Right kidney (tissue), 1 donor: ENCODE data around the gene UQCC2.

Experiments
- DNase-seq: peaks from one replicate; pipeline ENCODE4 v3.0.0-alpha.2; 2016

The UQCC2 gene

DNA sequence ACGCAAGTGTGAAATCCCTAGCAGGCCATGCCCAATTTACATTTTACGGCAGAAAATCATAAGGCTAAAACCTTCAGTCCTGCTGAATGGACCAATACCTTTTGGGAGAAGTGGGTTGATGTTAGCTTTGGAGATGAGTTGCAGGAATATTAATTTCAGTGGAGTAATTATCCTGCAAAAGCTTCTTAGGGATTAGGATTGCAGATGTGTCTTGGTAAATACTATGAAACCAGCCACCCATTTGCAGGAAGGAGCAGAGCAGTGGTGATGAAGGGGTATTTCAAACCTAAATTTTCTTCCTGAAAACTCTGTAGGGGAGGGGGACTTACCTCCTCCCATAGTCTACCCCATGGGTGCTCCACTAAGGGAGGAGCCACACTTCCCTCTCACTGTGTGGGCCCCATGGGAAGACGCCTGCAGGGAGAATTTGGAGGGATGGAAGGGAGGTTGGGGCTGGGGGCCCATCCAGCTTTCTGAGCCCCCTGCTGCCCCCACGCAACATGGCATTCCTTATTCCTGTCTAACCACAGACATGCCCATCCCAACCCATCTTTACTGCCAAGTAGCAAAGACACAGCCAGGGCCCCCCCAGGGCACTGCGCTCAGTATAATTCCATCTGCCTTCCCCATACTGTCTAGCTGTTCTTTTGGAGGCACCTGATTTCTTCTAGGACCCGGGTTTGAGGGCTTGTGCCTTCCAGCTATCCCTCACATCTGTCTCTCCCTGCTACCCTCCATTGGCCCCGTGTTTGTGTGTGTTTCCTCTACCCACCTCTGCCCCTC is 14.6 kb upstream of the UQCC2 start:
- no peak for DNase-seq

DNA sequence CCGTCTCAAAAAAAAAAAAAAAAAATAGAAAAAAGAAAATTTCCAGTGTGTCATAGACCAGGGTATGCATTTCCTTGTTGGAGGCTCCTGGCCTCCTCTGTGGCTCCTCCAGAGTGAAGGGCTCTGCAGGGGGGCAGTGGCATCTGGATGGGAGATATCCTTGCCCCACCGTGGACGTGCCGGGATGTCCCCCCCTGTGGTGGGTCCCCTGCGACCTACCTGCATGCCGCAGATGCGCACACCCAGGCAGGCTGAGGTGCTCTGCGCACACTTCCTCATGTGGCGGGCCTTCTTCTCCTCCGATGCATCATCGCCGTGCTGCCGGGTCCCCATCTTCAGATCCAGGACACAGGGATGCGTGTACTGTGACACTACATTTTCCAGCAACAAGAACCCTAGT is 13.7 kb upstream of the UQCC2 start:
- no peak for DNase-seq

- no peak for DNase-seq
These were observed 12.9 kb upstream of the UQCC2 start for GRCh38 chr6:33724102-33725023.

- no peak for DNase-seq
These were observed 12.0 kb upstream of the UQCC2 start for GRCh38 chr6:33723371-33724085.

DNA sequence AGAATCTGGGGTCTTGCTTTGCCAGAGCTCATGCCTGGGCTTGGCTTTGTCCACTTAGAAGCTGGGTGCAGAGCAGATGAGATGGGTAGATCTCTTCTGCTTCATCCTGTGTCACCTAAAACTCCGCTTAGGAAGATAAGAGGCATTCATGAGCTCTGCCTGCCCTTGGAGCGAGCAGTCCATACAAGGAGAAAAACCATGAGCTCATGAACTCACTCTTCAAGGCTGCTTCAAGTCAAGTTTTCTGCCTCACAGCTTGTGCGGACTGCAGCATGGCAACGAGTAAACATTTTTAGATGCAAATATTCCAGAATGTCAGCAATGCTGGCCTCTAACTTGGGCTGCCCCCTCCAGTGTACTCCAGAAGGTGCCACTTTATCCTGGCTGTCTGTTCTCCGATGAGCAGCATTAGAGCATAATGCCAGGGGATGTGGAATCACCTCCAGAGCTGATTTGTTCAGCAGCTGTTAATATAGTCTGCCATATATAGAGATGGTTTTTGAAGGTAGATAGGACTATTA is 10.7 kb upstream of the UQCC2 start:
- DNase-seq = no peak

- DNase-seq = no peak
These were observed 10.0 kb upstream of the UQCC2 start for GRCh38 chr6:33721508-33721907.

DNA sequence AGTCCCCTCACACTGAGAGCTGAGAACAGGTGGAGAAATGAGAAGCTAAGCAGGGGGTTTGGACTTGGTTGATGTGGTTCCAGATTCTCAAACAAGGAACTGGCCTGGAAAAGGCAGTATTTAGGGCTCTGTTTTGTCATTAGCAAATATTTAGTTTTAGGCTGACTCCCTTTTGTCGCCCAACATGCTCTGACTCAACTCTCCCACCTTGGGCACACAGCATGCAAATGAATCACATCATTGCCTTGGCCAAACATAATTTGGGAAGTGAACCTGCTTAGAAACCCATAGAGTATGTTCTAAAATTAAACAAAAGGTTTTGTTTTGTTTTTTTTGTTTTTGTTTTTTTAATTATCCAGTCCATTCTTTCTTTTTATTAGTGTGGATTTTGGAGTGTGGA is 9.5 kb upstream of the UQCC2 start:
- no peak for DNase-seq

DNA sequence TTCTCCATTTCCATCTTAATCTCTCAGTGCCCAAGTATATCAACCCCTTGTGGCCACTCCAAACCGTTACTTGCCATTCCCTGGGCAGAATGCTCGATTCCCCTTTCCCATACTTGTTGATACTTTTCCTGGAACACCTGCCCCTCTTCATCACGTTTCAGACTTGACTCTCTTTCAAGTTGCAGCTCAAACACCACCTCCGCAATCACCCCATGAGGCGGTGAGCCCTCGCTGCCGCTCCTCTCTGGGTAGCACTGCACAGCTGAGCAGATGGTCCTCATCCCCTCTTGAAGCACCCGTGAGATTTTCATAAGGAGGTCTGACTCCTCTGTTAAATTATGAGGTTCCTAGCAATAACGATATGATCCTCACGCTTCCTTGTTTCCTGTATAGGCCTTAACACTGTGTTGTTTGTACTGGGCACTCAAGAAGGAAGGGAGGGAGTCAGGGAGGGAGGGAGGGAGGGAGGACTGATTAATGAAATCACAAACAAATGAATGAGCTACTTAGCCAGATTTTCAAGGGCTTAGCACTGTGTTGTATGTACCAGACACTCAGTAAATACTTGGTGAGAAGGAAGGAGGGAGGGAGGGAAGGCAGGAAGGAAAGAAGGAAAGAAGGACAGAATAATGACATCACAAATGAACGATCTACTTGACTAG is 8.0 kb upstream of the UQCC2 start:
- no peak for DNase-seq

GRCh38 chr6:33718713-33719112 is 7.2 kb upstream of the UQCC2 start:
- DNase-seq = no peak

DNA sequence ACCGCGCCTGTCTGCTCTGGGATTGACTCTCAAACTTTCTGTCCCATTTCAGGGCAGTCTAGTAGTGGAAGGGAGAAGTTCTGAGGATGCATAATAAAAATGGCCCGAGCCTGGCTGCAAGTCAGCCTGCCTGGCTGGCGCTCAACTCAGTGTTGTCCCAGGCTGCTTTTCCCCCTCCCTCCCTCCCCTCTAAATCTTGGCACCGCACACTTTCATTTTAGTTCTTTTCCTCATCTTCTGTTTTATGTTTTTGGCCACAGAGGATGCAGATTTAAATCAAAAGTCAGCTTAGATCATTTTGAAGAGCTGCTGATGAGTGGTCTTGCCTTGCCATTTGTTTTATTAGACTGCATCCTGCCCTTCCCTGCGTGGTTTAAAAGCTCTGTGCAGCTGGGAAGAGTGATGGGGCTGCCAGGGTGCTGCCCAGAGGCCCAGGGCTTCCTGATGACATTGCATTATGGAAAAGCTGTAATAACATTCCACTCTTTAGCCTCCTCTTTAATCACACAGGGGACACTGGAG is 6.5 kb upstream of the UQCC2 start:
- no peak for DNase-seq

DNA sequence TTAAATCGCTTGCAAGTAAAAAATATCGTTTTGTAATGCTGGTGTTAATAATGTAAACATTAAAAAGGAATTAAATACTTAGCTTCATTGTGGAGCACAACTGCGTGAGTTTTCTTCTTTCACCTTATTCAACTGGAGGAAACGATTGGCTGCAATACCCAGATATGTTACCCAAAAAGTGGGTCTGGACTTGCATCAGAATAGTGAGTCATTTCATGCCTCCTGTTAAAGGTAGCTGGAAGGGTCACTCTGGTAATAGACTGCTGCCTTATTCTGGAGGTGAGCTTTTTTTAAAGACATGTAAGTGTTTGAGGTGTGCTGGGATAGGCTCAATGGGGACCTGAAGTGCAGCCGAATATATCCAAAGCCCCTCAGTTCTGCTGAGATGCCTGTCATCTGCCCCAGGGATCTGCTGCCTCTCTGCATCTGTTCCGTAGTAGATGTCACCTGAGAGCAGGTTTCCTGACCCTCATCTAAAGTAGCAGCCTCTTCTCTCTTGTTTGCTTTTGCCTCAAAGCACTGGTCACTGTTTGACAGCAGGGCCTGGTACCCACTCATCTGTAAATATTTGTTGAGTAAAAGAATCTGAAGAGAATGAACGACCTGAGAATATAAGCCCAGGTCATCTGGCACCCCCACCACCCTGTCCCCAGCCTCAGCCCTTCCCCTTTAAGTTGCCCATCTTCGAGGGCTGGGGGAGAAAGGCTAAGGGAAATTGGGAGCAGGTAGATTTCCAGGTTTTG is 5.6 kb upstream of the UQCC2 start:
- DNase-seq = no peak

DNA sequence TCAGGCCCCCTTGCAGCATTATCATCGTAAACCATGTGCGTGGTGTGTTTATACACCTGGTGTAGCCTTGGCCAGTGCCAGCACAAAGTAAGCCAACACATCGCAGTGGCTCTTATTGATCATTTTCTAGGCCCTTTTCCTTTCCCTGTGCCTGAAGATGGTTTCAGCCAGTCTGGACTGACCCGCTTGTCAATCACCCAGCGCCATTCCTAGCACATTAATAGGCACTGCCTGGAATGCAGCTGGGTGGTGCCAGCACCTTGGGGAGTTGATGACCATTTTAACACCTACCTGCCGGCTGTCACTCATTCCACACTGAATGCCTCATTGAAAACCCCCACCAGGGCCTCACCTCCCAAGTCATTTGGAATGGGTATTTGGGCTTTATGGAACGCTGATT is 4.9 kb upstream of the UQCC2 start:
- DNase-seq = no peak

DNA sequence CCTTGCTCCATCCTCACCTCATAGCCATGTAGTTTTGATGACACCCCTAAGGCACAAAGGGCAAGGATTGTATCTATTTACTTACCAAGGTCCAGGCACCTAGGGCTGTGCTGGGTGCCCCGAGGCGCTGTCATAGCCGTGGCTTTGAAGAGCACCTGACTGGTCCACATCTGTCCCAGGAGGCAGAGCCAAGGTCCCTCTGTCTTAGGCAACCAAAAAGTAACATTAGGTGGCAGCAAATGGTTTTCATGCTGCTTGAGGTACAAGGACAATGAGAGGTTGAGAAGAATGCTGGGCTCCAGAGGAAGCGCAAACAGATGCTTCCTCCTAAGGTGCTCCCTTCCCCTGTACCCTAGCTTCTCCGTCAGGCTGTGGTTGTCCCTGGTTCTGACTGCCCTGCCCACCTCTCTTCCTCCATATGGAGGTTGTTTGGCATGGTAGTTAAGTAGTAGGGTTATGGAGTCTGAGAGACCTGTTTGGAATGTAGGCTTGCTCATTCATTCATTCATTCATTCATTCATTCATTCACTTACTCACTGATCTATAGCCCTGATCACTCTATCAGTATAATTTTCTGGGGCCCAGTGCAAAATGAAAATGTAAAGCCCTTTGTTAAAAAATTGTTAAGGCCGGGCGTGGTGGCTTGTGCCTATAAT is 3.0 kb upstream of the UQCC2 start:
- DNase-seq = no peak

DNA sequence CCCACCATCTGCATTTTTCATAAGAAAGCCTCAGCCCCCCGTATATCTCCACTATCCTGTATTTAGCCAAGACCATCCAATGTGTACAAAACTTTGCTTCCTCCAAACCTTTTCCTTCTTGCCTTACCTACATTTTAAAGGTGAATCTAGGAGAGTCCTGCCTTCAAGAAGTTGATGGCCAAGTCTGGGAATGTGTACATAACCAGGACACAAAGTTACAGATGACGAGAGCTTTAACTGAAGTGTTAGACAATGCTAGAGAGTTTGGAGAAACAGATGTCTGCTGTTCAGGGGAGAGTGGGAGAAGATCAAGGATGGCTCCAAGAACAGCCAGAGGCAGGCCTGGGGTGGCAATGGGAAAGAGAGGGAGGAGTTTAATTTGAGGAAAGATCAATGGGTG is 2.3 kb upstream of the UQCC2 start:
- no peak for DNase-seq

DNA sequence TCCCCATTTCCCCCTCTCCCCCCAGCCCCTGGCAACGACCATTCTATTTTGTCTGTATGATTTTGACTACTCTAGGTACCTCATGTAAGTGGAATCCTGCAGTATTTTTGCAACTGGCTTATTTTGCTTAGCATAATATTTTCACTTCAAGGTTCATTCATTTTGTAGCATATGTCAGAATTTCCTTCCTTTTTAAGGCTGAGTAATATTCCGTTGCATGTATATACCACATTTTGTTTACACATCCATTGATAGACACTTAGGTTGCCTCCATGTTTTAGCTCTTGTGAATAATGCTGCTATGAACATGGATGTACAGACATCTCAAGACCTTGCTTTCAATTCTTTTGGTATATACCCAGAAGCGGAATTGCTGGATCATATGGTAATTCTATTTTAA is 1.4 kb upstream of the UQCC2 start:
- no peak for DNase-seq

- DNase-seq = no peak
These were observed 991 bp downstream of the UQCC2 start for GRCh38 chr6:33710296-33711121.

GRCh38 chr6:33709605-33710295 is 1.8 kb downstream of the UQCC2 start:
- DNase-seq = no peak

DNA sequence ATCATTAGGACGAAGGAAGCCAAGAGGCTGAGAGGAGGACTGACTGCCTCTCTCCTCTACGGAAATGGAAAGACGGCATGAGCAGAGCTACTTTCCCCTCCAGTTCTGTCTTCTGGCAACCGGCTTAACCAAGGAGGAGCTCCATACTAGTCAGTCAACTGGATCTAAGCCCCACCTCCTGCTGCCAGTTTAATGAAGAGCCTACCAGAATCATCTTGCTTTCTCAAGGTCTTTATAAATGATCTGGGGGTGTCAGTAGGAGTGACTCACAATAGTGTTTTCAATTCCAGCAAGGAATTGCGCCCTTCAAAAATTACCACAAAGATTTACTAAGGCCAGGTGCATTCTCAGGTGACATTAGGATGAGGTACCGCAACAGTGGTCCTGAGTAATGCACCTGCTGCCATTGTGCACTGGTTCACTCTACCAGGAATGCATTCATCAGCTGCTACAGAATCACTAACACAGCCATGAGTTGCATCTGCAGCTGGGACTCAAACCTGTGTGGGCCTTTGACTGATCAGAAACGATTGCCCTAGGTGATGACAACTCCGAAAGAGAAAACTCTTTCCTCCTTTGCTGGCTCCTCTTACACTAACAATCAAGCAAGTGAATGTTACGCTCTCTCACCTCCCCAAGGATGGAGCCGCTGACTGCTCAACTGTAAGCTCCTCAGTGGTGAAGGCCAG is 2.8 kb downstream of the UQCC2 start:
- no peak for DNase-seq
